ENCODE measurements around the gene FGF16. TPM values are rescaled to one million over a fixed set of nuclear protein-coding genes. Genes with fewer than 3 reads are reported as not detected.
"Not testable (repeated sequence)": the region's sequence is repeated elsewhere in the genome, so short reads cannot be mapped to it uniquely, and the experiment has no call there.

Gene FGF16
- polyA plus RNA-seq (ENCODE audit: insufficient read length) = 3.3 TPM

DNA sequence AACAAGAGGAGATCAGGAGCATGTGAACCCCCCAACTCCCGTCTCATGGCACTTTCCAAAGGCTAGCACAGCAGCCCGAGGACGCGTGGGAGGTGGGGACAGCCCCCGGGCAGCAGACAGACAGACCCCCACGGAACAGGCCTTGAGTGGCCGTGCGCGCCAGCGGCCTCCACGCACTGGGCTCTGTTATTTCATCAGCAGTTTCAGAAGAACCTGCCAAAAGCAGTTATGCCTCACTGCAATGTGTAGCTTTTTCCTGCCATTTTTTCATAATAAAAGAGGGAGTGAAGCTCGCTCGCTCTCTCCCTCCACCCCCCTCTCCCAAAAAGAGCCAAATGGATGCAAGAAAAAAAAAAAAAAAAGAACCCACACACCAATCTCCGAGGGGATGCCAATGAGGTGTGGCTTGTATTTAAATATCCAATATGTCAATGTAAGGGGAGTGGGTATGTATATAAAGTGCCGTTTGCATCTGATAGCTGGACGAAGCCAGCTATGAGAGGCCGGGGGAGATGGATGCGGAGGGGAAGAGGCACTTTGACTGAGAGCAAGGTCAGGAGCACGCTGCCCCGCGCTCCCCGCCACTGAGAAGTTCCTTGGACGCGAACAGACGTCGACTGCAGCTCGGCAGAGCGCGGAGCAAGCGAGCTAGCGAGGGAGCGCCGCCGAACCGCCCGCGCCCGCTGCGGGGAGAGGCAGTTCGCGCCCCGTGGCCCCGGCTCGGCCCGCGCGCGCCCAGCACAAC is at the start of gene FGF16:
Gene FGF16 (plus strand): TSS at position 482 of the 745 bp plus-strand sequence. CDS start 286 bp downstream, outside the sequence.
- no peak for DNase-seq (ENCODE audit: low read depth)

DNA sequence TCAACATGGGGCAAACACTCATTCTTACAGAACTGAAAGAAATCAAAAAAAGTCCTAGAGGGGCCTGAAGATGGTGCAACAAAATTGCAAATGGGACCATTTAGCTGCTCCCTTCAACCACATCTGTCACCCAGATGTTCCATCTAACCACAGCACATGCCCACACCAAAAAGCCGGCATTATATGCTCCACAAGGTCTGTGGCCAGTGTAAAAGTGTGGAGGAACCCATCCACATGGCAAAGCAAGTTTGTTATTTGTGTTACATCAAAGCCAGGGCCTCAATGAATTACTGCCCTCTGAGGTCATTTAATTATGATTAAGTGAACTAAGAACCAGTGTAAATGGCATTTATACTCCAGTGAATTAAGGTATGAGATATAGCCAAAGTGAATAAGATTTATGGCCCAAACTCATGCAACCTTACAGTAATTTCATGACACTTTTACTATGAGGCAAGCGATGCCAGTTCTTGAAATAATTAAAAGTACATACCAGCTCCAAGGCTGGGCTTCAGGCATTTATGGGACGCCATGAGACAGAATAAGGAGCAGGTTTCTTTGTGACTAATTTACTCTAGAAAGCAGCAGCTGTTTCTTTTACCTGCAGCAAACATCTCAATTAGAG is 48.7 kb upstream of the FGF16 start:
- DNase-seq (ENCODE audit: low read depth) = no peak

DNA sequence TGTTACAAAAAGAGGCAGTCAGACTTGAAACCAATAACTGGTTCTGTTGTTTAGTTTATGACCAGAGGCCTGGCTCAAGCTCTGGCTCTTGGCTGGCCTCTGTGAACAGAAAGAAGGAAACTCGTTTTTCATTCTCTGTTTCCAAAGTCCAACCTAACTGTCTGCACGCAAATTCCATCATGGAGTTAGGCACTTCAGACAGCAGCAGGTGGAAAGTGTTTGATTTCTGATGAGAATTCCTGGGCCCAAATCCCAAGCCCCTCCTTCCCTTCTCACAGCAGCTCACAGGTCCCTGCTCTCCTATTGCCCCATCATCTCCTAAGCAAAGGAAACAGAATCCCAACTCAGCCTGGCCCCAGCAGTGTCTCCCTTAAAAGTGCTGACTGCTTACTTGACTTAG is 42.8 kb upstream of the FGF16 start:
- DNase-seq (ENCODE audit: low read depth) = peak; percentile 29

DNA sequence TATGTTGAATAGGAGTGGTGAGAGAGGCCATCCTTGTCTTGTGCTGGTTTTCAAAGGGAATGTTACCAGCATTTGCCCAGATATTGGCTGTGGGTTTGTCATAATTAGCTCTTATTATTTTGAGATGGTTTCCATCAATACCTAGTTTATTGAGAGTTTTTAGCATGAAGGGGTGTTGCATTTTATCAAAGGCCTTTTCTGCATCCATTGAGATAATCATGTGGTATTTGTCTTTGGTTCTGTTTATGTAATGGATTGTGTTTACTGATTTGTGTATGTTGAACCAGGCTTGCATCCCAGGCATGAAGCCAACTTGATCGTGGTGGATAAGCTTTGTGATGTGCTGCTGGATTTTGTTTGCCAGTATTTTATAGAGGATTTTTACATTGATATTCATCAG is 39.4 kb upstream of the FGF16 start:
- DNase-seq (ENCODE audit: low read depth) = not testable (repeated sequence)

DNA sequence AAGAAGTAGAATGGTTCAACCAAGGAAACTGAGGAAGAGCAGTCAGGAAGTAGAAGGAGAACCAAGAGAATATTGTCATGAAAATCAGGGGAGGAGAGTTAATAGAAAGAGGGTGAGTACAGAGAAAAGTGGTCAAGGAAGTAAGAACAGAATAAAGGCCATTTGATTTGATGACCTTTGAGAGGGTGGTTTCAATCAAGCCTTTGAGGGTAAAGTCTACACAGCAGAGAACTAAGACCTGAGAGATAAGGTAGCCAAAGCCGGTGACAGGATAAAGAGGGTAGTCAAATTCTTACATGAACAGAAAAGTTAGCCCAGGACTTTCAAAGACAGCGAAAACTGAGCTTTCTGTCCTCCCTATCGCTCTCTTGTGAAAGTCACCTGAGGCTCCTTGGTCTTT is 34.6 kb upstream of the FGF16 start:
- DNase-seq (ENCODE audit: low read depth) = no peak

DNA sequence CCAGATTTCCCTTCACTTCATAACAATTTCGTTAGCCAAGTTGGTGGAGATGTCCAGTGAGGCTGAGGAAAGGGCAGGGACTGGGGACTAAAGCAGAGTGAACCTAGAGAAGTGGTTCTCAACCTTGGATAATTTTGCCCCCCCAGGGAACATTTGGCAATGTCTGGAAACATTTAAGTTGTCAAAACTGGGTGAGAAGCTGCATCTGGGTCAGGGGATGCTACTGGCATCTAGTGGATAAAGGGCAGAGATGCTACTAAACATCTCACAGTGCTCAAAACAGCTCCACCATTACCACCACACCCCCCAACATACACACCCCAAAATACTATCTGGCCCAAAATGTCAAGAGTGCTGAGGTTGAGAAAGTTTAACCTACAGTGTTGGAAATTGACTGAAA is 32.0 kb upstream of the FGF16 start:
- no peak for DNase-seq (ENCODE audit: low read depth)

DNA sequence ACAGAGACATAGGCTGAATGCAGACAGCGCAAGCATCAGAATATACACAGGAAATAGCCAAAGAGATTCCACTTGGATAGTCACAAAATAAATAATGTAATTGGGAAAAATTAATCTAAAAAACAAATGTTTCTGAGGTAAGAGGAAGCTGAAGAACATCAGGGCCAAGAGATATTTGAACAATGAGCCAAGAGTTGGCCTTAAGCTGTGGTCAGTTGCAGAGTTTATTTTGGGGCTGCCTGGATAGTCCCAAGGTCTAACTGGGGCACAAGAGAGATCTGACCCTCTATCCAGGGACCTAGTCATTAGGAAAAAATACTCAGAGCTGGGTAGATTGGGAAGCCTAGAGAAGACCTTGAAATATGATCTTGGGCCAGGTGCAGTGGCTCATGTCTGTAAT is 31.3 kb upstream of the FGF16 start:
- no peak for DNase-seq (ENCODE audit: low read depth)

DNA sequence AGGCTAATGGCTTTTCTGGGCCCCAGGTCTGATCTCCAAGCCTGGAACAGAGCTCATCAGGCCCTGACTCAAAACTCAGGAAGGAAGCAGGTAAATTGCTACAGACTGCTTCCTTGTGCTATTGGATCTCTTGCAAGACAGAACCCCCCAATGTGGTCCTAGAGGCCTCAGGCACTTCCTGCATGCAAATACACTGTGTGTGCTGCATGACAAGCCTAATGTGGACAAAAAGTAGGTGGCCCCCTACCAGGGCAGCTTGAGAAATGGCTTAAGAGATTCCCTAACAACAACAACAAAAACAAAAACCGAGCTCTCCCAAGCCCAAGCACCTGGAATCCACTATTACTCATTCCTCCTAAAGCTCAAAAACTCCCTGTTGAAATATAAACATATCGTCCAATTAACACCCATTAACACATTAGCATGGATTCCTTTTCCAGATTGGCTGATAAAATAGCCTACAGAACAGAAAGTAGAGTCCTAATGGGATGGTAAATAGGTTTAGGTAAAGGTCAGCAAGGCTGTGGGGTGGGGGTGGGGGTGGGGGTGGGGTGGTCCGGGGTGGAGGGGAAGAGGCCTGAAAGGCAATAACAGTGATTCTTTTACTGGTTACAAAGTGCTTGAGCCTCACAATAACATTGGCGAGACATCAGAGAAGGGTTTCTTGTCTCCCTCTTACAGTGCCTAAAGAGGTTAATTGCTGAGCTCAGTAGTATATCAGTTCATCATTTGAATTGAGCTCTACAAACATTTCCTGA is 24.1 kb upstream of the FGF16 start:
- DNase-seq (ENCODE audit: low read depth) = no peak

DNA sequence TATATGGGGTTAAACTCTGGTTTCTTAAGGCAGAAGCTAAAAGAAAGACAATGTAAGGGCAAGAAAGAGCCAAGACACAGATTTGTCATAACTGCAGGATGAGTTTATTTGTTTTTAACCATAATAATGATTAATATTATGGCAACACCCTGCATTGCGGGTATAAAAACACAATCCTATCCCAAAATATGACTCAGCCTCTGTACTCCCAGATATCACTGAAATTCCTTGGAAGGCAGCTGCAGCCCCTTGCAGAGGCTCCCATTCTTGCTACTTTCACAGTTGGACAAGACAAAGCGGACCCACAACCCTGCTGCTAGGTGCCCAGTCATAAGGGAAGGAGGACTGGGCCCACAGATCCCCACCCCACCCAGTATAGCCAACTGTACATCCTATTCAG is 20.4 kb upstream of the FGF16 start:
- no peak for DNase-seq (ENCODE audit: low read depth)

DNA sequence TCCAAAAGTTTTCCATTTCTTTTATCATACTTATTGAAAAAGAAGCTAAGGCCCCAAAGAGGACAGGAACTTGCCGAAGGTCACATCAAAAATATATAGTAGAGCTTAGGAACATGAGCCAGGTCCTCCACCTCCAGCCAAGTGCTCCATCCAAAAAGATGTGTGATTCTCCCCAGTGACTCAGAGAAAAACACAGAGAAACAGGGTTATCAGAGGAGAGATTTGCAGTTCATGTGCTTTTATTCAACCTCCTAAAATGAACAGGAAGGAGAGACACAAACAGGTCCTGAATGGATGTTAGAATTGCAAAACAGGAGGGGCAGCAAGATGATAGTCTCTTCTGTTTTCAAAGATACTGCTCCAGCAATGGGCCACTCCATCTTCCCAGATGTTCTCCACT is 19.6 kb upstream of the FGF16 start:
- DNase-seq (ENCODE audit: low read depth) = no peak

DNA sequence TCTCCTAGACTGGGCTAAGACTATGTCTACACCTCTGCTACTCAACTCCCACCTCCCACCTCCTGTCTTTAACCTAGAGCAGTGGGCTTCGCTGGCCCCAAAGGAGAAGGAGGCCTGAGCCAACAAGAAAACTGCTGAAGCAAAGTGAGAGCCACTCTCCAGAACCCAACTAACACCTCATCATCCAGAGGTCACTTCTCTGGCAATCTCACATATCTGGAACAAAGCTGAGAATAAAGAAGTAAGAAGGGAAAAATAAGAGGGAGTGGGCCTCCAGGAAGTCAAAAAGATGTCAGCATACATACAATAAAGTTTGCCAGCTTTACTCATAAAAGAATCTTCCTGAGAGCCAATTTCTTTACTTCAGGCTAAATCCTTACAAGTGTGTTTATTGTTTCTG is 18.6 kb upstream of the FGF16 start:
- DNase-seq (ENCODE audit: low read depth) = no peak

DNA sequence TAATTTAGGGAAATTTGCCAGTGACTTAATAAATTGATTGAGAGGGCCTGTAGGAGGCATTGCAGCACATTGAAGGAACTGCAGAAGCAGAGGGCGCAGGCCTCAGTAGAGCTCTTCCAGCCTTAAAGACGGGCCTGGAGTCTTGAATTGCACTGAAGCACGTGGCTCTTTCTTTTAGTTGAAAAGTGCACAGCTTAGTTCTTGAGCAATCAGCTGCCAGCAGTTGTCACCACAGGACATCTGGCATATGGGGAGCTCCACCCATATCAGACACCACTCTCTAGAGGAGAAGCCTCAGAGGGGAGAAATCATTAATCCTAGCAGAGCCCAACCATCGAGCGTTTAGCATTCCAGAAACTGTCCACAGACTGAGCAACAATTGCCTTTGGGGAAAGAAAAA is 16.0 kb upstream of the FGF16 start:
- DNase-seq (ENCODE audit: low read depth) = no peak

DNA sequence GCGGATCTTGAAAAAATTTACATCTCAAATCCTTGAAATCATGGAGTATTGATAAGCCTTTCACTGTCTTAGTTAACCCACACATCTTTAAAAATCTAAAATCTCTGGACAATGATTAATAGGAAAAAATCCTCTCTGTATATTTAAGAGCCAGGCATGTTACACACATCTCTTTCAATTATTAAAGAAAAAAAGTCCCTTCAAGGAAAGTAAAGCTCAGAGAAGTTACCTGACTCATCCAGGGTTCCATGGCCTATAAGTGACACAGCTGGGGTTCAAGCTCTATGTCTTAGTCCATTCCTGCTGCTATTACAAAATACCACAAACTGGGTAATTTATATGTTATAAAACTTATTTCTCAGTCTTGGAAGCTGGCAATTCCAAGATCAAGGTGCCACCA is 14.2 kb upstream of the FGF16 start:
- DNase-seq (ENCODE audit: low read depth) = no peak

DNA sequence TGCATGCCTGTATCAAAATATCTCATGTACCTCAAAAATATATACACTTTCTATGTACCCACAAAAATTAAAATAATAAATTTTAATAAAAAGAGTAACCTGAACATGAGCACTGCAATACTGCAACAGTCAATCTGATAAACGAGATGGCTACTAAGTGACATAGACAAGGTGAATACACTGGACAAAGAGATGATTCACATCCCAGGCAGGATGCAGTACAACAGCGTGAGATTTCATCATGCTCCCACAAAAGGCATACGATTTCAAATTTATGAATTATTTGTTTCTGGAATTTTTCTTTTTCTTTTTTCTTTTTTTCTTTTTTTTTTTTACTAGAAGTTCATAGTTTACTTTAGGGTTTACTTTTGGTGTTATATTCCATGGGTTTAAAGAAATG is 12.2 kb upstream of the FGF16 start:
- no peak for DNase-seq (ENCODE audit: low read depth)

DNA sequence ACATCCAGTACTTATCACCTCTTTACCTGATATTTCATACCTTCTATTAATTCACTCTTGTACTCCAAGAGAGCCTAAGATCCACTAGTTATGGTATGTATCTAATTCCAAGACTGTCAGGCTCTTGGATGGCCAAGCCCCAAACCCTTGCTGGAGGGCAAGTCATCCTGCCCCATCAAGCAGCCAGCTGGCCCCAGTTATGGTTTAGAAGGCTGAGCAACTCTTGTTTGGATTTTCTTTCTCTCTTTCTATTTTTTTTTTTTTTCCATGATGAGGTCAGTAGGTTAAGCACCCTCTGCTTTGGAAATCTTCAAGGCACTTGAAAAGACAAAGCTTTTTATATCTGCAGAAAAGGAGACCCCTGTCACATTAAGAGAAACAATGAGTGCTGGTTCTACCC is 10.9 kb upstream of the FGF16 start:
- DNase-seq (ENCODE audit: low read depth) = no peak

DNA sequence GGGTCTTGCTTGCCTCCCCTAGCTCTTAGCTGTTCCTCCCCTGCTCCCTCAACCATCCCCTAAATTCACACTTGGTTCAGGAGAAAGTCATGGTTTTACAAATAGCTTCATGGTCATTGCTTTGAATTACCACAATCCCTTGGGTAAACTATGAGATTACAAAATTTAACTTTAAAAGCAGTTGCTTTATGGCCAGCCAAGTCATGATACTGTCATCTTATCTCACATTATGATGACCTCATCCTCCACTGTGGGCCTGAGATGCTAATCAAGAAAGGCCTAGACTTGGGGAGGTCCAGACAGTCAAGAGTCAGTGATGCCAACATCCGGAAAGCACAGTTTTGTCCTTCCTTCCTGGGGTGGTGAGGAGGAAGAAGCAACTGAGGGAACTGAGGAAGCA is 10.5 kb upstream of the FGF16 start:
- DNase-seq (ENCODE audit: low read depth) = no peak

DNA sequence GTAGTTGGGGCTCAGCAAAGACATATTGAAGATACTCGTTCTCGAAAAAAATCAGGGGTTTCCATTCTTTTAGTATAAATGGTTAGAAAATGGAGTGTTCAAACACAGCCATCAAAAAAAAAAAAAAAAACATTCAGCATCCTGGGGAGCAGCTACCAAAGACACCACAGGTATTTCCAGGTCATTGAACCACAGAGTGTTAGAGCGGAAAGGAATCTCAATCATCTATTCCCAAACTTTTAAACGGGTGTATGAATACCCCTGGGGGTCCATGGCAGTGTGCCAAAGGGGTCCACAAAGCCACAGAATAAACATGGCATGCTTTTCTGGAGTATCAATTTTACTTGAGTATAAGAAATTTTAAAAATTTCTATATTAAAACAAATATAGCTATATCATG is 6.9 kb upstream of the FGF16 start:
- DNase-seq (ENCODE audit: low read depth) = no peak

DNA sequence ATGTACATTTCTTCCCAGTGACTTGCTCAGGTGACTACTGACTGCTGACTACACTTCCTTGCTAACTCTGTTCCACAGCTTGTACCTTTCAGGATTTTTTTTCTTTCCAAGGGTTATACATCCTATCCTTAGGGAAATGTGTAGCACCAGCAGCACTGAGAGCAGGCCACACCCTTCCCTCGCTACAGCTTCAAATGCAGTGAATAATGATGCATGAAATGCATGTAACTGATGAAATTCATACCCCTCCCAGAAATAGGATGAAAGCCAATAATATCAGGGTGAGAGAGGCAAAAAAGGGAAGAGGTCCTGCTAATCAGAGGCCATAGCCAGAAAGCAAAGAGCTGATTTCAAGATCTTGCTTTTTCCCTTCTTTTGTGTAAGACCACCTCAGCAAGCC is 6.2 kb upstream of the FGF16 start:
- DNase-seq (ENCODE audit: low read depth) = no peak

DNA sequence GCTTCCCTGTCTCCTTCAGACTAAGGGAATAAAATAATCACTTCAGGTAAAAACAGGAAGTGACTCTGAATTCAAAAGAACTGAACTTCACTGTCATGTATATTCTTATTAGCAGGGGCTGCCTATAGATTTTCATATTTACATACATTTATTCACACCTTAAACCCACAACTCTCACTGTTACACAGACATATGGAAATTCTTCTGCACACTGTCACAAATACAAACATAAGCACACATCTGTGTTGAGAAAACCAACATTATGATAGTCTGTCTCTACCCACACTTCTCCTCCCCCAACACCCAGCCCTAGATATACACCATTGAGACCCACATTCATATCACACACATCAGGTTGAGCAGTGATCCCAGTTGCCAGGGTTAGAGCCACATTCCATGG is 5.7 kb upstream of the FGF16 start:
- no peak for DNase-seq (ENCODE audit: low read depth)

DNA sequence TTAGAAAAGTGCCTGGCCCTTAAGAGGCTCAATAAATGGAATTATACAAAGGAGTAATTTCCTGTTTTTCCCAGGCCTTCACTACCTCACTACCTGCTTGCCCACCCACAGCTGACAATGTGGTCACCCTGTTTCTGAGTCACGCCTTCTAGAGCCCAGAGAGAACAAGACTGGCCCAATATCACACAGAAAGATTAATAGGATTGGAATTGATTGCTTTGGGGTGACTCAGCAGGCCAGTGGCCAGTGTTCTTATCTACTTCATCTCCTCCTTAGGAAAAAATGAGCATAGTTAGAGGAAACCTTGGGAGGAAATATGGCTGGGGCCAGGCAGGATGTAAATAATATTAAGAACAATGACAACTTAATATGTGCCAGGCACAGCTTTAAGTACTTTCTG is 4.5 kb upstream of the FGF16 start:
- DNase-seq (ENCODE audit: low read depth) = no peak

DNA sequence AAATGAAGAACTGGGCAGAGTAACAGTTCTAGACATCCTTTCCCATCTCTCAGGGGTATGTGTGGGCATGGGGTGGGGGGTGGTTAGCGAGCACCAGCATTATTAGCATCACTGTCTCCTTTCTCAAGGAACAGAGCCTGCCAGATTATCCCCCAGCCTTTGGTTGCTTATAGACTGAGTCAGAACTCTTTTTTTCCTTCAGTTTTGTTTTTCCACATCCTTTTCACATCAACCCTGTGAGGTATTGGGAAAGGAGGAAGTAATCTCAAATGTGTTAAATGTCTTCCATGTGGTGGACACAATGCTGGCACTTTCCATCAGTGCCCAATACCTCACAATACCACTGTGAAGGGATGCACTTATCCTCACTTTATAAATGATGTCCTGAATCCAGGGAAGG is 3.1 kb upstream of the FGF16 start:
- no peak for DNase-seq (ENCODE audit: low read depth)

DNA sequence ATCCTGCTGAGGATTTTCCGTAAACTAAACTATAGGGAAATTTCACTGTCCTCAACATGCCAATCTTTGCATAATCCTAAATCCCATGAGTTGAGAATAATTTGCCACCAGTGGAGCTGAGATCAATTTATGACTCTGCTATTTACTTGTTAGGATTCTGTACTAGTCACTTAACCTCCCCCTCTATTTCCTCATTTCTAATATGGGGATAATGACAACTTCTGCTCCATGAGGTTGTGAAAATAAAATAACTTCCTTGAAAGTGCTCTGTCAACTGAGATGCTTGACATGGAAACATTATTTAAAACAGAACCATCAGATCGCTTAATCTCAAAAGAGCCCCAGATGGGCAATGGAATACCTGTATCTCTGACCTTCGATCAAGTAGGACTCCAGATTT is 2.6 kb upstream of the FGF16 start:
- DNase-seq (ENCODE audit: low read depth) = no peak

DNA sequence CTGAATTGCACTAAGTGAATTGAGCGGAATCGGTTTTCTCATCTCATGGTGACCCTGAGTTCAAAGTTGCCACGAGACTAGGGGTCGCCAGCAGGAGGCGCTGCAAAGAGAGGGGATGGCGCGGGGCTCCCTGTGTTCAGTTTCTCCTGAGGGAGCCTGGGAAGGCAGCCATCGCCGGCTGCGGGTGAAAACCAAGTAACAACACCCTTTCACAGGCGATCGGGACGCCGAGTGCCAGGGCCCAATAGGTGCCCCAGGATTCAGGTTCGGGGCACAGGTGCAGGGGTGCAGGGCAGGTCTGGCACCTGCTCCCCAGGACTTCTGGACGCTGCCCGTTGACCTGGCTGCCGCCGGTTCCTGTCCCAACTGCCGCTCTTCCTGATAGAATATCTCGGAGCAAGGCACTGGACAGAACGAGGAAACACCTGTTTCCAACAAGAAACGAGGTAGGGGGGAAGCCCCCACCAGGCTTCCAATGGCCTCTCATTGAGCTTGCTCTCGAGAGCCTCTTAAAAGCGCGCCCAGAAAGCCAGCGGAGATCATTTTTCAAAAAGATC is 1.1 kb upstream of the FGF16 start:
- DNase-seq (ENCODE audit: low read depth) = no peak

Data from forelimb muscle (tissue), 1 donor.